HPDE6-E6E7 (cell line): ENCODE results near the gene CRB3.

ENCODE experiments used
- DNase-seq: peaks from one replicate; pipeline ENCODE4 v3.0.0; 2011; ENCODE audit warnings: missing footprints; ENCODE audit errors: extremely low spot score

The CRB3 gene

GRCh38 chr19:6433165-6433564 is 30.9 kb upstream of the CRB3 start:
- no peak for DNase-seq

- DNase-seq, result no peak
Measured at GRCh38 chr19:6433663-6434062, 30.4 kb upstream of the CRB3 start, which contains the start of gene SLC25A41. TSS of gene SLC25A41 (minus strand) at chr19:6433763. CDS start at chr19:6433693, 70 bp downstream.

GRCh38 chr19:6439743-6440142 is 24.3 kb upstream of the CRB3 start:
- no peak for DNase-seq

GRCh38 chr19:6440905-6441304 is 23.2 kb upstream of the CRB3 start:
- no peak for DNase-seq

- no peak for DNase-seq
Measured at GRCh38 chr19:6442087-6442688, 21.9 kb upstream of the CRB3 start.

- no peak for DNase-seq
Measured at GRCh38 chr19:6443986-6444385, 20.1 kb upstream of the CRB3 start.

- DNase-seq, result no peak
Measured at GRCh38 chr19:6446452-6446851, 17.6 kb upstream of the CRB3 start.

- no peak for DNase-seq
Measured at GRCh38 chr19:6448045-6448444, 16.0 kb upstream of the CRB3 start.

- no peak for DNase-seq
Measured at GRCh38 chr19:6450166-6450565, 13.9 kb upstream of the CRB3 start.

- no peak for DNase-seq
Measured at GRCh38 chr19:6451583-6452222, 12.4 kb upstream of the CRB3 start.

- DNase-seq, result no peak
Measured at GRCh38 chr19:6452223-6452614, 11.9 kb upstream of the CRB3 start.

GRCh38 chr19:6452899-6453298 is 11.2 kb upstream of the CRB3 start:
- no peak for DNase-seq

GRCh38 chr19:6453951-6454565 is 10.0 kb upstream of the CRB3 start:
- DNase-seq, result no peak

GRCh38 chr19:6455924-6456323 is 8.1 kb upstream of the CRB3 start:
- no peak for DNase-seq

- DNase-seq, result no peak
Measured at GRCh38 chr19:6457958-6458694, 5.9 kb upstream of the CRB3 start.

GRCh38 chr19:6458695-6459261 is 5.3 kb upstream of the CRB3 start:
- DNase-seq, result no peak

- DNase-seq, result peak; percentile 74
Measured at GRCh38 chr19:6459262-6460098, 4.6 kb upstream of the CRB3 start, which contains the start of gene SLC25A23. TSS of gene SLC25A23 (minus strand) at chr19:6459792. CDS start at chr19:6459628, 164 bp downstream.

GRCh38 chr19:6460099-6460884 is 3.8 kb upstream of the CRB3 start:
- peak; percentile 88 for DNase-seq

GRCh38 chr19:6465006-6465405 is 935 bp downstream of the CRB3 start:
- no peak for DNase-seq

- DNase-seq, result no peak
Measured at GRCh38 chr19:6465663-6466062, 1.6 kb downstream of the CRB3 start.
